ENCODE data around the gene USP48. TPM values are rescaled to one million over a fixed set of nuclear protein-coding genes. Genes with fewer than 3 reads are reported as not detected.

Gene USP48
- total and polyA plus RNA-seq, 2 of the 8 experiments (the other 6 are each of a cell fraction or from before 2014, with no cell fraction given) = 12.8 to 83.5 TPM

GRCh38 chr1:21696931-21697330 is 86.0 kb downstream of the USP48 start (continued):
- no peak for TF ChIP-seq KDM4A (IDR thresholded peaks at IDR 0.05; ENCODE audit: low read depth, low read length, severe bottlenecking)
- TF ChIP-seq SIX5 (IDR thresholded peaks at IDR 0.05; ENCODE audit: low read depth, low read length) = no peak
